Measurements from ENCODE around the gene PSMB3.
A peak's percentile ranks its signal among the peaks of the same experiment; 100 is the strongest.

Gene PSMB3

GRCh38 chr17:38710604-38710962 is 42.0 kb upstream of the PSMB3 start:
- Mint-ChIP-seq H3K4me3 (no peak overlapping the region), H3K4me1 (peaks cover 67% of the 10 kb centered on the region), H3K36me3 (peaks cover 63% of the 10 kb centered on the region), H3K27ac (no peak overlapping the region), H3K9me3 (no peaks in the 10 kb centered on the region), H3K27me3 (no peaks in the 10 kb centered on the region)
- DNase-seq, result no peak
- CTCF ChIA-PET, result interaction anchor here (1.5 to 3.9 kb wide), 3 partner anchors 18 to 34 kb away, joined by 4 to 14 read pairs (median 8); no protein-coding TSS in a partner anchor

DNA sequence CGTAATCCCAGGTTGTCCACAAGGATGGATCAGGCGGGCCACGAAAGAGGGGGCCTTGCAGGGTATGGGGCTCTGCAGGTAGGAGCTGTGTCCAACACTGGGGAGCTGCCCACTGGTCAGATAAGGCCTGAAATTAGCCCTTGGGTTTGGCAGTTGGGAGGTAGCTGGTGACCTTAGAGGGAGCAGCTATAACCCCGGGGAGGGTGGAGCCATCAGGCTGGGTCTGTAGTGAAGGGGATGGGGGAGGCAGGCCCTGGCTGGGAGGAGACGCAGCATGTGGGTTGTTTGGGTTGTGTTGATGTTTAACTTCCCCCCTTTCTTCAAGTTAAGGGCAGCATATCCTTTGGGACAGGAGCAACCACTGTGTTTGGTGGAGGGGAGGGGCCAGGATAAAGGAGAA is 41.6 kb upstream of the PSMB3 start:
- DNase-seq, result no peak
- H3K27ac Mint-ChIP-seq, result peak overlapping the region; percentile 33
- no peaks in the 10 kb centered on the region for H3K27me3 Mint-ChIP-seq
- H3K9me3 Mint-ChIP-seq, result no peaks in the 10 kb centered on the region
- H3K4me1 Mint-ChIP-seq, result peaks cover 69% of the 10 kb centered on the region
- peaks cover 65% of the 10 kb centered on the region for H3K36me3 Mint-ChIP-seq
- CTCF ChIA-PET, result interaction anchor here (0.6 to 3.9 kb wide), 4 partner anchors 18 to 60 kb away, joined by 3 to 14 read pairs (median 6); no protein-coding TSS in a partner anchor
- H3K4me3 Mint-ChIP-seq, result no peak overlapping the region

DNA sequence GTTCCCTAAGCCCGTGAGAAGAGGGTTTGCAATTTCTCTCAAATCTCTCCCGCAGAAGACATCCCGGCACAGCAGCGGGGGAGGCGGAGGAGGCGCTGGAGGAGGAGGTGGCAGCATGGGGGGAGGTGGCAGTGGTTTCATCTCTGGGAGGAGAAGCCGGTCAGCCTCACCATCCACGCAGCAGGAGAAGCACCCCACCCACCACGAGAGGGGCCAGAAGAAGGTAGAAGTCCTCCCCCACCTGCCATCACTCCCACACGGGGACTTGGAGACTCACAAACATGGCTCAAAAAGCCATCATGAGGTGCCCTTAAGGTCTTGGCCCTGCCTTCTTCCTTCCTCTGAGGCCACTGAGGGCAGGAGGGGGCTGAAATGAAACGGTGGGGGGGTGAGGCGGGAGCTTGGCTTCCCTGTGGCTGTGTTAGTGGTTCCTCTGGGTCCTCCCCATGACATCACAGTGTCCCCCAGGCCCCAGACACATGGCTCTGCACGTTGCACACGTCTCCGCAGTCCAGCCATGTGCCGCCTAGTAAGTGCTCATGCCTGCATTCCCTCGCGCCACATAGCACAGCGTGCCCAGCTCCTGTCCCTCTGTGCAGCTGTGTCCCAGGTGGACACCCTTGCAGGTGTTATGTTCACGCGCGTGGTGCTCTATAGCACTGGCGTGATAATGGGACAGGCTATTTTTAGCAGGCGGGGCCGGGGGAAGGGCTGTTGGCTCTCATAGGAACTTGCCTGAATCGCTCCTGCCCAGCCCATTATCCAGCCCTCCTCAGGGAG is 40.6 kb upstream of the PSMB3 start:
- Mint-ChIP-seq H3K36me3 (peaks cover 63% of the 10 kb centered on the region), H3K4me3 (no peak overlapping the region), H3K27ac (no peak overlapping the region), H3K27me3 (no peaks in the 10 kb centered on the region), H3K9me3 (no peaks in the 10 kb centered on the region), H3K4me1 (peaks cover 70% of the 10 kb centered on the region)
- CTCF ChIA-PET, result interaction anchor here (3.9 kb wide), 1 partner anchor 17 kb away, joined by 14 read pairs; no protein-coding TSS in a partner anchor
- no peak for DNase-seq

DNA sequence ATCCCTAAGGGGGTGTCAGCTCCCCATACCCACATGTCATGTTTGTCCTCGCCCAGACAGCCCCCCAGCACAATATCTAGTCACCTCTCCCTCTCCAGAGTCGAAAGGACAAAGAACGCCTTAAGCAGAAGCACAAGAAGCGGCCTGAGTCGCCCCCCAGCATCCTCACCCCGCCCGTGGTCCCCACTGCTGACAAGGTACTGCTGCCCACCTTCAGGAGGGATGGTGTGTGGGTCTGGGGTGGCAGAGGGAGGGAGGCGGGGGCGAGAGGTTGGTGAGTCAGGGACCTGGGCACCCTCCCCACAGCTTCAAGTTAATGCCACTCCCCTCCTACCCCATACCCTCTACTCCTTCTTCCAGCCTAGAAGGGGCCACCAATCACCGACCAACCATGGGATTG is 39.9 kb upstream of the PSMB3 start:
- peaks cover 64% of the 10 kb centered on the region for H3K4me1 Mint-ChIP-seq
- no peak overlapping the region for H3K27ac Mint-ChIP-seq
- H3K36me3 Mint-ChIP-seq, result peaks cover 63% of the 10 kb centered on the region
- no peak overlapping the region for H3K4me3 Mint-ChIP-seq
- H3K9me3 Mint-ChIP-seq, result no peaks in the 10 kb centered on the region
- CTCF ChIA-PET, result no interaction called here
- H3K27me3 Mint-ChIP-seq, result no peaks in the 10 kb centered on the region
- no peak for DNase-seq

- Mint-ChIP-seq H3K4me1 (peaks cover 58% of the 10 kb centered on the region), H3K27me3 (no peaks in the 10 kb centered on the region), H3K36me3 (peaks cover 67% of the 10 kb centered on the region), H3K27ac (peak overlapping the region; percentile 7), H3K4me3 (no peak overlapping the region), H3K9me3 (no peaks in the 10 kb centered on the region)
- CTCF ChIA-PET, result no interaction called here
- no peak for DNase-seq
These were observed 39.0 kb upstream of the PSMB3 start for GRCh38 chr17:38713456-38714075.

GRCh38 chr17:38715216-38715943 is 37.2 kb upstream of the PSMB3 start:
- peaks cover 59% of the 10 kb centered on the region for H3K36me3 Mint-ChIP-seq
- DNase-seq, result no peak

DNA sequence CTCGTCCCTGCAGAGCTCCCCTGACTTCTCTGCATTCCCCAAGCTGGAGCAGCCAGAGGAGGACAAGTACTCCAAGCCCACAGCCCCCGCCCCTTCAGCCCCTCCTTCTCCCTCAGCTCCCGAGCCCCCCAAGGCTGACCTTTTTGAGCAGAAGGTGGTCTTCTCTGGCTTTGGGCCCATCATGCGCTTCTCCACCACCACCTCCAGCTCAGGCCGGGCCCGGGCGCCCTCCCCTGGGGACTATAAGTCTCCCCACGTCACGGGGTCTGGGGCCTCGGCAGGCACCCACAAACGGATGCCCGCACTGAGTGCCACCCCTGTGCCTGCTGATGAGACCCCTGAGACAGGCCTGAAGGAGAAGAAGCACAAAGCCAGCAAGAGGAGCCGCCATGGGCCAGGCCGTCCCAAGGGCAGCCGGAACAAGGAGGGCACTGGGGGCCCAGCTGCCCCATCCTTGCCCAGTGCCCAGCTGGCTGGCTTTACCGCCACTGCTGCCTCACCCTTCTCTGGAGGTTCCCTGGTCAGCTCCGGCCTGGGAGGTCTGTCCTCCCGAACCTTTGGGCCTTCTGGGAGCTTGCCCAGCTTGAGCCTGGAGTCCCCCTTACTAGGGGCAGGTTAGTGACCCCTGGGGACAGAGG is 36.1 kb upstream of the PSMB3 start:
- H3K4me1 Mint-ChIP-seq, result peaks cover 45% of the 10 kb centered on the region
- no peaks in the 10 kb centered on the region for H3K27me3 Mint-ChIP-seq
- H3K9me3 Mint-ChIP-seq, result no peaks in the 10 kb centered on the region
- no peak overlapping the region for H3K4me3 Mint-ChIP-seq
- CTCF ChIA-PET, result interaction anchor here (0.7 to 2.6 kb wide), 3 partner anchors 9 to 18 kb away, joined by 3 to 13 read pairs (median 5); partner anchors contain the start of gene CISD3
- no peak overlapping the region for H3K27ac Mint-ChIP-seq
- peaks cover 60% of the 10 kb centered on the region for H3K36me3 Mint-ChIP-seq
- no peak for DNase-seq

More at GRCh38 chr17:38715216-38715943, 37.2 kb upstream of the PSMB3 start:
- no peak overlapping the region for H3K27ac Mint-ChIP-seq
- no peaks in the 10 kb centered on the region for H3K9me3 Mint-ChIP-seq
- no peak overlapping the region for H3K4me3 Mint-ChIP-seq
- H3K4me1 Mint-ChIP-seq, result peaks cover 49% of the 10 kb centered on the region
- H3K27me3 Mint-ChIP-seq, result no peaks in the 10 kb centered on the region
- CTCF ChIA-PET, result interaction anchor here (2.6 kb wide), 1 partner anchor 19 kb away, joined by 13 read pairs; no protein-coding TSS in a partner anchor

DNA sequence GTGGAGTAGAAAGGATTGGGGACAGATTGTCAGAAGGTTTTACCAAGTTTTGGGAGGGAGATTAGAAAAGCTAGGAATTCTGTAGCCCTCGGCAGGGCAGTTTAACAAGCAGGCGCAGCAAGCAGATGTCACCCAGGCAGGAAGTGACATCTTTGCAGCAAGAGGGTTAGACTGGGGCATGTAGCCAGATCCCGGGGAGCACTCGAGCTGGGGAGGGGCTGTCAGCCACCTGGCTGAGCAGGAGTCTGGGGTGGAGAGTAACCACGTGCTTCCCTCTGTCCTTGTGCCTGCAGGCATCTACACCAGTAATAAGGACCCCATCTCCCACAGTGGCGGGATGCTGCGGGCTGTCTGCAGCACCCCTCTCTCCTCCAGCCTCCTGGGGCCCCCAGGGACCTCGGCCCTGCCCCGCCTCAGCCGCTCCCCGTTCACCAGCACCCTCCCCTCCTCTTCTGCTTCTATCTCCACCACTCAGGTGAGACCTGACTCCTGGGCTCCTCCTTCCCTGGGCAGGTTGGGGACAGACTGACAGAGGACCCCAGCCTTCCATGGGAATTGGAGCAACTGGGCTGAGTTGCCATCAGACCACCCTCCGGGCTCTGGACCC is 35.3 kb upstream of the PSMB3 start:
- Mint-ChIP-seq H3K4me1 (peaks cover 40% of the 10 kb centered on the region), H3K27me3 (no peaks in the 10 kb centered on the region), H3K27ac (no peak overlapping the region), H3K9me3 (no peaks in the 10 kb centered on the region), H3K4me3 (no peak overlapping the region), H3K36me3 (peaks cover 57% of the 10 kb centered on the region)
- CTCF ChIA-PET, result interaction anchor here (0.7 to 1.2 kb wide), 2 partner anchors 10 to 14 kb away, joined by 3 to 5 read pairs; partner anchors contain the start of gene CISD3
- DNase-seq, result no peak

GRCh38 chr17:38719289-38719942 is 33.1 kb upstream of the PSMB3 start:
- no peak for DNase-seq
- peaks cover 33% of the 10 kb centered on the region for H3K4me1 Mint-ChIP-seq
- H3K27me3 Mint-ChIP-seq, result no peaks in the 10 kb centered on the region
- H3K36me3 Mint-ChIP-seq, result peaks cover 60% of the 10 kb centered on the region
- no peak overlapping the region for H3K4me3 Mint-ChIP-seq
- H3K9me3 Mint-ChIP-seq, result no peaks in the 10 kb centered on the region
- CTCF ChIA-PET, result no interaction called here
- H3K27ac Mint-ChIP-seq, result no peak overlapping the region

DNA sequence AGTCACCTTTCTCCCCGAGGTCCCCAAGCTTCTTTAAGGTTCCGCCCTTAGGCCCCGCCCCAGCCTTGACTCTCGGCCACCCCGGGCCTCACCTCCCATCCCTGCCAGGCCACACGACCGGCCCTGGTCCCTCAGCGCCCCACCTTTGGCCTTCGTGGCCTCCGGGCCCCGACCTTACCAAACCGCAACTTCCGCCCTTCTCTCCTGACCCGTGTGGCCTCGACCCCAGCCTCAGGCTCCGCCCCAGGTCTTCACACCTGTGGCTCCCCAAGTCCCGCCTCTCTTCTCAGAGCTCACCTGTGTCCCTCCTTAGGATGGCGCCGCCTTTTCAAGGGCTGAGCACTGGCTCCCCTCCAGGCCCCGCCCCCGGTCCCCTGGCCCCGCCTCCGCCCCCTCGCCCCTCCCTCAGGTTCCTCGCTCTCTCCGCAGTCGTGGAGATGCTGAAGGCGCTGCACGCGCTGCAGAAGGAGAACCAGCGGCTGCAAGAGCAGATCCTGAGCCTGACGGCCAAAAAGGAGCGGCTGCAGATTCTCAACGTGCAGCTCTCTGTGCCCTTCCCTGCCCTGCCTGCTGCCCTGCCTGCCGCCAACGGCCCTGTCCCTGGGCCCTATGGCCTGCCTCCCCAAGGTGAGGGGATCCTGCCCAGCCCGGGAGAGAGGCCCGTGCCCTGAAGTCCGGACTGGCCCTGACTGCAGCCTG is 32.4 kb upstream of the PSMB3 start:
- Mint-ChIP-seq H3K36me3 (peaks cover 61% of the 10 kb centered on the region), H3K27ac (peak overlapping the region; percentile 17), H3K27me3 (no peaks in the 10 kb centered on the region), H3K4me1 (peaks cover 33% of the 10 kb centered on the region), H3K9me3 (no peaks in the 10 kb centered on the region), H3K4me3 (no peak overlapping the region)
- DNase-seq, result no peak
- CTCF ChIA-PET, result interaction anchor here (1.0 kb wide), 1 partner anchor 14 kb away, joined by 4 read pairs; no protein-coding TSS in a partner anchor

GRCh38 chr17:38720941-38721340 is 31.6 kb upstream of the PSMB3 start:
- Mint-ChIP-seq H3K4me1 (peaks cover 33% of the 10 kb centered on the region), H3K36me3 (peaks cover 58% of the 10 kb centered on the region), H3K27ac (no peak overlapping the region), H3K4me3 (no peak overlapping the region), H3K27me3 (no peaks in the 10 kb centered on the region), H3K9me3 (no peaks in the 10 kb centered on the region)
- CTCF ChIA-PET, result interaction anchor here (1.0 kb wide), 1 partner anchor 14 kb away, joined by 4 read pairs; no protein-coding TSS in a partner anchor
- no peak for DNase-seq

GRCh38 chr17:38721802-38722201 is 30.7 kb upstream of the PSMB3 start:
- Mint-ChIP-seq H3K27me3 (no peaks in the 10 kb centered on the region), H3K9me3 (no peaks in the 10 kb centered on the region), H3K36me3 (peaks cover 56% of the 10 kb centered on the region), H3K4me1 (peaks cover 40% of the 10 kb centered on the region), H3K27ac (no peak overlapping the region), H3K4me3 (no peak overlapping the region)
- DNase-seq, result no peak
- CTCF ChIA-PET, result interaction anchor here (1.2 kb wide), 1 partner anchor 261 kb away, joined by 3 read pairs; no protein-coding TSS in a partner anchor
